Mesothelial cell of epicardium (in vitro differentiated cells): Measurements from ENCODE around the gene DNAJA3. TPM values are rescaled to one million over a fixed set of nuclear protein-coding genes. Genes with fewer than 3 reads are reported as not detected.

Experiments
- DNase-seq, 2 experiments: peaks; one replicate each; pipeline ENCODE4 v3.0.0; 2021; ENCODE audit warnings: low spot score in 2 of 2; ENCODE audit not compliant: unreplicated experiment in 2 of 2
- H3K27ac Mint-ChIP-seq: 2 replicates; pipeline ENCODE4 v1.8.0; 2021; ENCODE audit warnings: mixed read lengths
- H3K27me3 Mint-ChIP-seq: 2 replicates; pipeline ENCODE4 v1.8.0; 2021; ENCODE audit warnings: low read depth, mixed read lengths
- H3K36me3 Mint-ChIP-seq: 2 replicates; pipeline ENCODE4 v1.8.0; 2021; ENCODE audit warnings: mixed read lengths
- H3K4me1 Mint-ChIP-seq: 2 replicates; pipeline ENCODE4 v1.8.0; 2021; ENCODE audit warnings: mixed read lengths
- H3K4me3 Mint-ChIP-seq: 2 replicates; pipeline ENCODE4 v1.8.0; 2021; ENCODE audit warnings: mild to moderate bottlenecking, moderate library complexity, mixed read lengths
- H3K9me3 Mint-ChIP-seq: 2 replicates; pipeline ENCODE4 v1.8.0; 2021; ENCODE audit warnings: mixed read lengths
- CTCF ChIP-seq: fragments of 200-600 bp; sonication (generic); IDR thresholded peaks from one replicate; pipeline ENCODE4 v1.5.0; 2021; ENCODE audit warnings: antibody characterized with exemption; ENCODE audit not compliant: unreplicated experiment
- total RNA-seq: library from RNA; stranded (reverse); gene quantifications from 3 replicates; pipeline ENCODE4 v1.2.1, GENCODE V29; 2021

Gene DNAJA3
- total RNA-seq, 1 donor from 2014 or later, result 35.3 TPM

DNA sequence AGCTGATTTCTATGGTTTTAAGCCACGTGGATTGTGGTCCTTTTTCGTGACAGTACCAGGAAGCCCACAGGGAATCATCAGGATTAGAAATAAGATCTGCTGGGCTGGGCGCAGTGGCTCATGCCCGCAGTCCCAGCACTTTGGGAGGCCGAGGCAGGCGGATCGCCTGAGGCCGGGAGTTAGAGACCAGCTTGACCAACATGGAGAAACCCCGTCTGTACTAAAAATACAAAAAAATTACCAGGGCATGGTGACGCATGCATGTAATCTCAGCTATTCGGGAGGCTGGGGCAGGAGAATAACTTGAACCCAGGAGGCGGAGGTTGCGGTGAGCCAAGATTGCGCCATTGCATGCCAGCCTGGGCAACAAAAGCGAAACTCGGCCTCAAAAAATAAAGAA is 42.2 kb downstream of the DNAJA3 start:
- no peak for TF ChIP-seq CTCF
- H3K9me3 Mint-ChIP-seq, result no peaks in the 10 kb centered on the region
- no peak overlapping the region for H3K4me3 Mint-ChIP-seq
- no peak overlapping the region for H3K27ac Mint-ChIP-seq
- H3K36me3 Mint-ChIP-seq, result peaks cover 26% of the 10 kb centered on the region
- no peaks in the 10 kb centered on the region for H3K27me3 Mint-ChIP-seq
- H3K4me1 Mint-ChIP-seq, result peaks cover 4% of the 10 kb centered on the region
- DNase-seq, result no peak

GRCh38 chr16:4468972-4469371 is 43.3 kb downstream of the DNAJA3 start:
- H3K27me3 Mint-ChIP-seq, result no peaks in the 10 kb centered on the region
- H3K9me3 Mint-ChIP-seq, result no peaks in the 10 kb centered on the region
- H3K36me3 Mint-ChIP-seq, result peaks cover 23% of the 10 kb centered on the region
- no peak for DNase-seq
- no peak overlapping the region for H3K4me3 Mint-ChIP-seq
- TF ChIP-seq CTCF, result no peak
- no peak overlapping the region for H3K27ac Mint-ChIP-seq
- peaks cover 8% of the 10 kb centered on the region for H3K4me1 Mint-ChIP-seq

DNA sequence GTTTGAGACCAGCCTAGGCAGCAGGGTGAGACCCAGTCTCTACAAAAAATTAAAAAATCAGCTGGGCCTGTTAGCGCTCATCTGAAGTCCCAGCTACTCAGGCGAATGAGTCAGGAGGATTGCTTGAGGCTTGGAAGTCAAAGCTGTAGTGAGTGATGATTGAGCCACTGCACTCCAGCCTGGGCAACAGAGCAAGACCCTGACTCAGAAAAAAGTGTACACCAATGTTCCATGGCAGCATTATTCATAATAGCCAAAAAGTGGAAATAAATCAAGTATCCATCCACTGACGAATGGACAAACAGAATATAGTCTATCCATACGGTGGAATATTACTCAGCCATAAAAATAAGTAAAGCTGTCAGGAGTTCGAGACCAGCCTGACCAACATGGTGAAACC is 46.2 kb downstream of the DNAJA3 start:
- Mint-ChIP-seq H3K4me1 (peaks cover 12% of the 10 kb centered on the region), H3K36me3 (peaks cover 11% of the 10 kb centered on the region), H3K4me3 (no peak overlapping the region), H3K27ac (no peak overlapping the region), H3K9me3 (peaks cover 2% of the 10 kb centered on the region), H3K27me3 (no peaks in the 10 kb centered on the region)
- TF ChIP-seq CTCF, result no peak
- no peak for DNase-seq

GRCh38 chr16:4472880-4473279 is 47.2 kb downstream of the DNAJA3 start:
- peak overlapping the region; percentile 39 for H3K27ac Mint-ChIP-seq

DNA sequence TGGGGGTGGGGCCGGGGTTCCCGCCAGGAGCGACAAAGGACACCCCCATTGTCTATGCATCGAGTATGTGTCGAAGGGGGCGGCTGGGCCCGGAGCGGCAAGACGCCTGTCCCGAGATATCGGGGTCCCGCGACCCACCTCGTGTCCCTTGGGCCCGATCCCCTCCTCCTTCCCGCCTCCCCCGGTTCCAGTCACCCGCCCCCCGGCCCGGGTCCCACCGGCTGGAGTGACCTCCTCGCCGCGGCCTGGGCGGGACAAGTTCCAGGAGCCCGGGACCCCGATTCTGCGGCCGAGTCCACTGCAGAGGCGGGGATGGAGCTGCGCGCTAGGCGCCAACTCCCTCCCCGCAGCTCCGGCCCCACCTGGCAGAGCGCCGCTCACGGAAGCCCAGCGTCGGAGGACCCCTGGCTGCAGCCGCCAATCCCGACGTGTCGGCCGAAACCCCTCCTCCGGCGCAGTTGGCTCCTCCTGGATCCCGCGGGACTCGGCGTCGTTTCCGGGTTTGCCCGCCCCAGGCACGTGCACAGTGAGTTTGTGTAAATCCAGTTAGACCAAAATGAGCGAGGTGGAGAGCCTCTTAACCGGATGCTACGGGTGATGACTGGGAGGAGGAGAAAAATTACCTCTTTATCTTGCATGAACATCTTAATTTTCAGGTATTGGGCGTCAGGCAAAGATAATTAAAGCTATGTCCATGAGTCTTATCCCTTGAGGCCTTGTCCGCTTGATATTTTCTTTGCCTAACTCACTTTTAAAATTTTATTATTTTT is 48.7 kb downstream of the DNAJA3 start, which contains the start of gene NMRAL1:
Gene NMRAL1 (minus strand): TSS at position 434 of the 770 bp plus-strand sequence. CDS start 493 bp downstream, outside the sequence.
- peak; percentile 76 to 88 for DNase-seq
- no peak for TF ChIP-seq CTCF
- H3K4me3 Mint-ChIP-seq, result peak within 1 kb of the TSS; percentile 74
- H3K27me3 Mint-ChIP-seq, result no peaks in the 10 kb centered on the region
- peak within 1 kb of the TSS; percentile 83 for H3K27ac Mint-ChIP-seq
- H3K36me3 Mint-ChIP-seq, result peaks cover 5% of the 10 kb centered on the region
- peaks cover 21% of the 10 kb centered on the region for H3K4me1 Mint-ChIP-seq
- peaks cover 2% of the 10 kb centered on the region for H3K9me3 Mint-ChIP-seq

More at GRCh38 chr16:4472880-4473279, 47.2 kb downstream of the DNAJA3 start:
- TF ChIP-seq CTCF, result no peak
- Mint-ChIP-seq H3K27me3 (no peaks in the 10 kb centered on the region), H3K9me3 (peaks cover 2% of the 10 kb centered on the region), H3K36me3 (peaks cover 10% of the 10 kb centered on the region), H3K4me3 (peak overlapping the region; percentile 64), H3K4me1 (peaks cover 19% of the 10 kb centered on the region)
- no peak for DNase-seq
